ENCODE measurements around the gene MIEN1. TPM values are rescaled to one million over a fixed set of nuclear protein-coding genes. Genes with fewer than 3 reads are reported as not detected.
A peak's percentile ranks its signal among the peaks of the same experiment; 100 is the strongest.

Gene MIEN1
- total and polyA plus RNA-seq, 2 of the 13 experiments (the other 11 are each of a cell fraction or from before 2014, with no cell fraction given), result 40.6 to 56.6 TPM

DNA sequence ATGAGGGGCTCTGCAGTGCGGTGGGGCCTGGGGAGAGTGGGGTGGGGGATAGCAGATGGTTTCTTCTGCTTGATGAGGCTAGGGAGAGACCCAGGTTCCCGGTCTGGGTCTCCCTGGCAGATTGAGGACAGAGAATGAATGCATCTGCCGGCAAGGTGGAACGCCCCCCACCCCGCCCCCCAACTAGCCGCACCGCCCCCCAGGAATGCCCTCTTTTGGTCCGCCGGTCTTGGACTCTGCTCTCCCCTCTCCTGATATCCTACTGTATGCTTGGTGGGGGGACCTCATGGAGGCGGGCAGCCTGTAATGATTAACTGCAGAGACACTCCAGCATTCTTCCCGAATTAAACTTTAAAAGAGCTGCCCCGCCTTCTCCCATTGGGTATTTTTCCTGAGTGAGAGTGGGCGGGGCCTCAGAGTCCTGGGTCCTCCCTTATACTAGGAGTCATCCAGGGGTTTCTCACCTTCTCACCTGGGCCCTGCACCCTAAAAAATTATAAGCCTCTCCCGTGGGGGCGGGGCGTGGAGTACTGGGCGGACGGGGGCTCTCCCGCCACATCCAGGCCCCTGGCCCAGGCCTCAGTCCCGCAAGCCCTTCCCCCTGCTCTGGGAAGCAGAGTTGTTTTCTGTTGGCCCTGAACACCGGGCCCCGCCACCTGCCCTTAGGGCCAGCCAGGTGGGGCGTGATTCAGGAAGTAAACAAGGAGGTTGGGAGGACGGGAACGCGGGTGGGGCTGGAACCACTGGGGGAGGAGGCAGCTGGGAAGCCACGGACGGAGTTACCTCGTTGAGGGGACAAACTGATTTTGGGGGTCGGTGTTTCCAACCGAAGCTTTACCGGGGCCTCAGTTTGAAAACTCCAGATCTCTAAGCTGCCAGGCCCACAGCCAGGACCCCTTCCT, 8.9 kb upstream of the MIEN1 start (continued):
- TF ChIP-seq PHF8 (CRISPR knock-in tag; IDR thresholded peaks at IDR 0.05) (peak; percentile 81), HNRNPL (IDR thresholded peaks at IDR 0.05; ENCODE audit: low read depth, low read length) (peak; percentile 71; the same call in 1 of the 2 replicates), HIVEP1 (CRISPR knock-in tag; IDR thresholded peaks at IDR 0.05) (peak; percentile 95), MTF1 (CRISPR knock-in tag; IDR thresholded peaks at IDR 0.05) (no peak), ZNF550 (CRISPR knock-in tag; IDR thresholded peaks at IDR 0.05; ENCODE audit: borderline replicate concordance) (peak; percentile 43; the same call in 1 of the 2 replicates), ZNF776 (CRISPR knock-in tag; IDR thresholded peaks at IDR 0.05) (no peak), ZKSCAN5 (CRISPR knock-in tag; IDR thresholded peaks at IDR 0.05) (no peak; the same call in 1 of the 2 replicates), YY1 (IDR thresholded peaks at IDR 0.05; ENCODE audit: insufficient read depth, insufficient replicate concordance, low read depth, low read length) (peak; percentile 30), ZNF761 (CRISPR knock-in tag; conservative IDR thresholded peaks at IDR 0.05) (no peak), TOPORS (CRISPR knock-in tag; IDR thresholded peaks at IDR 0.05) (no peak), CC2D1A (CRISPR knock-in tag; IDR thresholded peaks at IDR 0.05) (no peak), EZH2 (conservative IDR thresholded peaks at IDR 0.05; ENCODE audit: low read depth, low read length) (no peak), HOXA7 (CRISPR knock-in tag; IDR thresholded peaks at IDR 0.05) (no peak), POLR2AphosphoS5 (IDR thresholded peaks at IDR 0.05; ENCODE audit: low read depth, low read length) (peak; percentile 65), NFYC (CRISPR knock-in tag; IDR thresholded peaks at IDR 0.05) (peak; percentile 19; the same call in 1 of the 2 replicates)
- TF ChIP-seq, protein P1, sequence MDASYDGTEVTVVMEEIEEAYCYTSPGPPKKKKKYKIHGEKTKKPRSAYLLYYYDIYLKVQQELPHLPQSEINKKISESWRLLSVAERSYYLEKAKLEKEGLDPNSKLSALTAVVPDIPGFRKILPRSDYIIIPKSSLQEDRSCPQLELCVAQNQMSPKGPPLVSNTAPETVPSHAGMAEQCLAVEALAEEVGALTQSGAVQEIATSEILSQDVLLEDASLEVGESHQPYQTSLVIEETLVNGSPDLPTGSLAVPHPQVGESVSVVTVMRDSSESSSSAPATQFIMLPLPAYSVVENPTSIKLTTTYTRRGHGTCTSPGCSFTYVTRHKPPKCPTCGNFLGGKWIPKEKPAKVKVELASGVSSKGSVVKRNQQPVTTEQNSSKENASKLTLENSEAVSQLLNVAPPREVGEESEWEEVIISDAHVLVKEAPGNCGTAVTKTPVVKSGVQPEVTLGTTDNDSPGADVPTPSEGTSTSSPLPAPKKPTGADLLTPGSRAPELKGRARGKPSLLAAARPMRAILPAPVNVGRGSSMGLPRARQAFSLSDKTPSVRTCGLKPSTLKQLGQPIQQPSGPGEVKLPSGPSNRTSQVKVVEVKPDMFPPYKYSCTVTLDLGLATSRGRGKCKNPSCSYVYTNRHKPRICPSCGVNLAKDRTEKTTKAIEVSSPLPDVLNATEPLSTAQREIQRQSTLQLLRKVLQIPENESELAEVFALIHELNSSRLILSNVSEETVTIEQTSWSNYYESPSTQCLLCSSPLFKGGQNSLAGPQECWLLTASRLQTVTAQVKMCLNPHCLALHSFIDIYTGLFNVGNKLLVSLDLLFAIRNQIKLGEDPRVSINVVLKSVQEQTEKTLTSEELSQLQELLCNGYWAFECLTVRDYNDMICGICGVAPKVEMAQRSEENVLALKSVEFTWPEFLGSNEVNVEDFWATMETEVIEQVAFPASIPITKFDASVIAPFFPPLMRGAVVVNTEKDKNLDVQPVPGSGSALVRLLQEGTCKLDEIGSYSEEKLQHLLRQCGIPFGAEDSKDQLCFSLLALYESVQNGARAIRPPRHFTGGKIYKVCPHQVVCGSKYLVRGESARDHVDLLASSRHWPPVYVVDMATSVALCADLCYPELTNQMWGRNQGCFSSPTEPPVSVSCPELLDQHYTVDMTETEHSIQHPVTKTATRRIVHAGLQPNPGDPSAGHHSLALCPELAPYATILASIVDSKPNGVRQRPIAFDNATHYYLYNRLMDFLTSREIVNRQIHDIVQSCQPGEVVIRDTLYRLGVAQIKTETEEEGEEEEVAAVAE (CRISPR knock-in tag; IDR thresholded peaks at IDR 0.05; ENCODE audit: borderline replicate concordance), result peak; percentile 71; the same call in 1 of the 2 replicates
- TF ChIP-seq, protein P2, sequence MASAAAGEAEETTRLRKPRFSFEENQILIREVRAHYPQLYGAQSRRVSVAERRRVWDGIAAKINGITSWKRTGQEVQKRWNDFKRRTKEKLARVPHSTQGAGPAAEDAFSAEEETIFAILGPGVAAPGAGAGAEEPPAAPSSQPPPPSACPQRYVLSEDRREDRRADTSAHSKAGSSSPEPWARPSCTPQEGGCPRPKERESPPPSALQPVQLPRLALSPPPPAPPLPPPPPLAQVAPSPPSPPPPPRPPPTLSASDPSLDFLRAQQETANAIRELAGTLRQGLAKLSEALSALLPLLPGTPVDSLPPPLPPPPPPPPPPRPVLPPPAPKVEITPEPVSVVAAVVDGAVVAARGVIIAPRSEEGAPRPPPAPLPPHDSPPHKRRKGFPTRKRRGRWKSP (CRISPR knock-in tag; IDR thresholded peaks at IDR 0.05), result peak; percentile 19; the same call in 1 of the 2 replicates
- TF ChIP-seq, protein P3, sequence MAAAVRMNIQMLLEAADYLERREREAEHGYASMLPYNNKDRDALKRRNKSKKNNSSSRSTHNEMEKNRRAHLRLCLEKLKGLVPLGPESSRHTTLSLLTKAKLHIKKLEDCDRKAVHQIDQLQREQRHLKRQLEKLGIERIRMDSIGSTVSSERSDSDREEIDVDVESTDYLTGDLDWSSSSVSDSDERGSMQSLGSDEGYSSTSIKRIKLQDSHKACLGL (CRISPR knock-in tag; IDR thresholded peaks at IDR 0.05), result peak; percentile 71; the same call in 1 of the 2 replicates
- TF ChIP-seq, protein P4, sequence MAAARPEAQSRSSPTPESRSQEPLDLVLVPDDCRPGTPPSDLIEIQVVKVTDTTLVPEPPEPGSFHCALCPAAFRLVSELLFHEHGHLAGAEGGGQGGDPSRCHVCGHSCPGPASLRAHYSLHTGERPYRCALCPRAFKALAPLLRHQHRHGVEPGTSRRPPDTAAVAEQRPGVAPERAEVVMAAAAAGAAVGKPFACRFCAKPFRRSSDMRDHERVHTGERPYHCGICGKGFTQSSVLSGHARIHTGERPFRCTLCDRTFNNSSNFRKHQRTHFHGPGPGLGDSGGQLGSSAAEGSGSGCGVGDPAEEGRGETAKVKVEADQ (CRISPR knock-in tag; IDR thresholded peaks at IDR 0.05; ENCODE audit: borderline replicate concordance), result peak; percentile 71; the same call in 1 of the 2 replicates
- TF ChIP-seq, protein P5, sequence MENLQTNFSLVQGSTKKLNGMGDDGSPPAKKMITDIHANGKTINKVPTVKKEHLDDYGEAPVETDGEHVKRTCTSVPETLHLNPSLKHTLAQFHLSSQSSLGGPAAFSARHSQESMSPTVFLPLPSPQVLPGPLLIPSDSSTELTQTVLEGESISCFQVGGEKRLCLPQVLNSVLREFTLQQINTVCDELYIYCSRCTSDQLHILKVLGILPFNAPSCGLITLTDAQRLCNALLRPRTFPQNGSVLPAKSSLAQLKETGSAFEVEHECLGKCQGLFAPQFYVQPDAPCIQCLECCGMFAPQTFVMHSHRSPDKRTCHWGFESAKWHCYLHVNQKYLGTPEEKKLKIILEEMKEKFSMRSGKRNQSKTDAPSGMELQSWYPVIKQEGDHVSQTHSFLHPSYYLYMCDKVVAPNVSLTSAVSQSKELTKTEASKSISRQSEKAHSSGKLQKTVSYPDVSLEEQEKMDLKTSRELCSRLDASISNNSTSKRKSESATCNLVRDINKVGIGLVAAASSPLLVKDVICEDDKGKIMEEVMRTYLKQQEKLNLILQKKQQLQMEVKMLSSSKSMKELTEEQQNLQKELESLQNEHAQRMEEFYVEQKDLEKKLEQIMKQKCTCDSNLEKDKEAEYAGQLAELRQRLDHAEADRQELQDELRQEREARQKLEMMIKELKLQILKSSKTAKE (CRISPR knock-in tag; IDR thresholded peaks at IDR 0.05; ENCODE audit: borderline replicate concordance), result peak; percentile 63; the same call in 1 of the 2 replicates

All from HepG2 (cell line).